Peyer's patch (tissue), 4 donors: ENCODE data around the gene GRK6. TPM values are rescaled to one million over a fixed set of nuclear protein-coding genes. Genes with fewer than 3 reads are reported as not detected.

Experiments used
- DNase-seq, 3 donors: peaks; one replicate each; pipeline ENCODE4 v3.0.0-alpha.2; 2017 to 2019
- H3K27ac ChIP-seq, 4 donors: fragments of 200-600 bp; sonication (generic); one replicate each; pipeline ENCODE4 v1.5.1; 2016 to 2019
- H3K27me3 ChIP-seq, 2 donors: fragments of 200-600 bp; sonication (generic); one replicate each; pipeline ENCODE4 v1.5.1; 2019
- H3K36me3 ChIP-seq, 3 donors: fragments of 200-600 bp; sonication (generic); one replicate each; pipeline ENCODE4 v1.5.1; 2016 to 2019
- H3K4me1 ChIP-seq, 4 donors: fragments of 200-600 bp; sonication (generic); one replicate each; pipeline ENCODE4 v1.5.1; 2016 to 2019
- H3K4me3 ChIP-seq, 4 donors: fragments of 200-600 bp; sonication (generic); 1 replicate in 3 of 4; 2 replicates in 1 of 4; pipeline ENCODE4 v1.5.1; 2016 to 2019; ENCODE audit warnings: mild to moderate bottlenecking in 1 of 4
- H3K9me3 ChIP-seq, 4 donors: fragments of 200-600 bp; sonication (generic); one replicate each; pipeline ENCODE4 v1.5.1; 2016 to 2019; ENCODE audit warnings: mild to moderate bottlenecking in 1 of 4
- CTCF ChIP-seq, 6 experiments: fragments of 450-650 bp in 4 of 6; fragments of 200-600 bp in 2 of 6; sonication (generic) in 1 of 6; IDR thresholded peaks; one replicate each; pipeline ENCODE4 v1.5.1; 2017 to 2019; ENCODE audit warnings: antibody characterized with exemption in 6 of 6, mild to moderate bottlenecking in 3 of 6, moderate library complexity in 1 of 6
- POLR2A ChIP-seq, 2 donors: fragments of 450-650 bp; IDR thresholded peaks; one replicate each; pipeline ENCODE4 v1.5.1; 2017; ENCODE audit warnings: antibody characterized with exemption in 2 of 2, mild to moderate bottlenecking in 2 of 2, moderate library complexity in 2 of 2
- total RNA-seq, 4 donors: library from RNA; depleted of rRNA; stranded (reverse); fragments of >200 nt; gene quantifications; one replicate each; pipeline ENCODE4 v1.1.0, GENCODE V29; 2016

GRK6 gene
- total RNA-seq, 4 donors from 2014 or later: 36.2 to 140 (median 40.7) TPM

GRCh38 chr5:177473443-177474001 is 47.0 kb downstream of the GRK6 start, which contains the start of gene DBN1:
Gene DBN1, minus strand, starts transcription at chr5:177473634. Its CDS starts 113 bp downstream, at chr5:177473521.
- DNase-seq: no peak
- no peak for TF ChIP-seq POLR2A (IDR thresholded peaks at IDR 0.05)
- peaks cover 0 to 33% (median 10%) of the 10 kb centered on the region in 4 donors for H3K4me1 ChIP-seq

GRCh38 chr5:177474002-177474476 is 47.6 kb downstream of the GRK6 start:
- TF ChIP-seq CTCF (IDR thresholded peaks at IDR 0.05) (no peak), POLR2A (IDR thresholded peaks at IDR 0.05) (no peak)
- Histone ChIP-seq H3K4me3 (peak overlapping the region in 2 of 4 donors; percentile 70 to 71), H3K9me3 (no peaks in the 10 kb centered on the region), H3K27ac (peak overlapping the region in 3 of 4 donors; percentile 62 to 85 (median 77)), H3K27me3 (no peaks in the 10 kb centered on the region), H3K36me3 (no peaks in the 10 kb centered on the region), H3K4me1 (peaks cover 0 to 39% (median 10%) of the 10 kb centered on the region in 4 donors)
- no peak for DNase-seq

More at GRCh38 chr5:177473443-177474001, 47.0 kb downstream of the GRK6 start, which contains the start of gene DBN1:
- H3K9me3 ChIP-seq: no peaks in the 10 kb centered on the region
- H3K27ac ChIP-seq: peak within 1 kb of the TSS; percentile 57 to 85 (median 70)
- no peaks in the 10 kb centered on the region for H3K27me3 ChIP-seq
- H3K4me3 ChIP-seq: peak within 1 kb of the TSS; percentile 55 to 71 (median 70)
- no peaks in the 10 kb centered on the region for H3K36me3 ChIP-seq

- peak overlapping the region in 1 of 4 donors; percentile 85 for H3K27ac ChIP-seq
Observed at GRCh38 chr5:177474846-177475562, 48.5 kb downstream of the GRK6 start.

GRCh38 chr5:177475563-177476427 is 49.3 kb downstream of the GRK6 start:
- H3K36me3 ChIP-seq: no peaks in the 10 kb centered on the region
- H3K4me3 ChIP-seq: no peak overlapping the region
- no peak overlapping the region for H3K27ac ChIP-seq

More at GRCh38 chr5:177474846-177475562, 48.5 kb downstream of the GRK6 start:
- Histone ChIP-seq H3K4me1 (peaks cover 0 to 48% (median 10%) of the 10 kb centered on the region in 4 donors), H3K36me3 (no peaks in the 10 kb centered on the region), H3K4me3 (no peak overlapping the region), H3K9me3 (no peaks in the 10 kb centered on the region), H3K27me3 (no peaks in the 10 kb centered on the region)
- TF ChIP-seq CTCF (IDR thresholded peaks at IDR 0.05) (no peak), POLR2A (IDR thresholded peaks at IDR 0.05) (no peak)
- no peak for DNase-seq

GRCh38 chr5:177476531-177477233 is 50.2 kb downstream of the GRK6 start:
- Histone ChIP-seq H3K27me3 (no peaks in the 10 kb centered on the region), H3K36me3 (no peaks in the 10 kb centered on the region), H3K4me3 (no peak overlapping the region), H3K4me1 (peaks cover 0 to 43% (median 10%) of the 10 kb centered on the region in 4 donors), H3K27ac (peak overlapping the region in 2 of 4 donors; percentile 35 to 71), H3K9me3 (no peaks in the 10 kb centered on the region)
- no peak for TF ChIP-seq CTCF (IDR thresholded peaks at IDR 0.05)
- TF ChIP-seq POLR2A (IDR thresholded peaks at IDR 0.05): no peak
- DNase-seq: no peak

More at GRCh38 chr5:177475563-177476427, 49.3 kb downstream of the GRK6 start:
- no peak for TF ChIP-seq POLR2A (IDR thresholded peaks at IDR 0.05)
- TF ChIP-seq CTCF (IDR thresholded peaks at IDR 0.05): no peak
- DNase-seq: no peak
- H3K9me3 ChIP-seq: no peaks in the 10 kb centered on the region
- no peaks in the 10 kb centered on the region for H3K27me3 ChIP-seq
- H3K4me1 ChIP-seq: peaks cover 0 to 49% (median 10%) of the 10 kb centered on the region in 4 donors
